Stimulated activated CD4-positive, alpha-beta T cell treated with anti-CD3 and anti-CD28 coated beads, TNF-alpha, amount 100 ng/mL, for 48 hours (primary cell): ENCODE data around the gene IRX3.

Experiments
- DNase-seq, 3 donors: peaks; one replicate each; pipeline ENCODE4 v3.0.0-alpha.2; 2020; ENCODE audit warnings: low read depth in 3 of 3

The IRX3 gene

GRCh38 chr16:54290833-54291655, 4.5 kb upstream of the IRX3 start:
- no peak for DNase-seq

- DNase-seq, result no peak
Observed at GRCh38 chr16:54289945-54290832, 3.6 kb upstream of the IRX3 start.

- DNase-seq, result no peak
Observed at GRCh38 chr16:54289242-54289944, 2.8 kb upstream of the IRX3 start.

- DNase-seq, result no peak
Observed at GRCh38 chr16:54288835-54289241, 2.3 kb upstream of the IRX3 start.

- no peak for DNase-seq
Observed at GRCh38 chr16:54288030-54288834, 1.6 kb upstream of the IRX3 start.

GRCh38 chr16:54287131-54288029, 793 bp upstream of the IRX3 start:
- no peak for DNase-seq

GRCh38 chr16:54286090-54286365, 559 bp downstream of the IRX3 start:
- no peak for DNase-seq

- DNase-seq, result no peak
Observed at GRCh38 chr16:54285414-54286089, 1.0 kb downstream of the IRX3 start.

GRCh38 chr16:54284931-54285413, 1.6 kb downstream of the IRX3 start:
- DNase-seq, result no peak

GRCh38 chr16:54284319-54284930, 2.2 kb downstream of the IRX3 start:
- no peak for DNase-seq

GRCh38 chr16:54283725-54284318, 2.8 kb downstream of the IRX3 start:
- no peak for DNase-seq

GRCh38 chr16:54282928-54283724, 3.5 kb downstream of the IRX3 start:
- DNase-seq, result no peak

- no peak for DNase-seq
Observed at GRCh38 chr16:54282202-54282927, 4.2 kb downstream of the IRX3 start.

- DNase-seq, result no peak
Observed at GRCh38 chr16:54281535-54282201, 4.9 kb downstream of the IRX3 start.

GRCh38 chr16:54280751-54281150, 5.8 kb downstream of the IRX3 start:
- DNase-seq, result no peak

GRCh38 chr16:54277845-54278703, 8.5 kb downstream of the IRX3 start:
- no peak for DNase-seq
